RWPE2 (cell line): ENCODE results near the gene SCGB1A1.

ENCODE experiments used
- ATAC-seq: fragments of 200-7000 bp; cut with Tn5 transposase; 3 replicates; pipeline ENCODE4 v1.9.1; 2021; ENCODE audit warnings: low read depth
- DNase-seq: peaks from one replicate; pipeline ENCODE4 v3.0.0-alpha.2; 2020; ENCODE audit warnings: low spot score
- H3K27ac ChIP-seq: fragments of 450-650 bp; 2 replicates; pipeline ENCODE4 v1.5.1; 2017; ENCODE audit warnings: mild to moderate bottlenecking; ENCODE audit not compliant: poor library complexity, severe bottlenecking
- H3K27me3 ChIP-seq: fragments of 250-450 bp; sonication (Bioruptor Pico); 2 replicates; pipeline ENCODE4 v1.5.1; 2021; ENCODE audit warnings: mild to moderate bottlenecking, moderate library complexity; ENCODE audit not compliant: insufficient read depth, poor library complexity, severe bottlenecking
- H3K36me3 ChIP-seq: fragments of 250-450 bp; sonication (Bioruptor Pico); 2 replicates; pipeline ENCODE4 v1.5.1; 2020; ENCODE audit warnings: low read depth, mild to moderate bottlenecking, moderate library complexity
- H3K4me1 ChIP-seq: fragments of 250-450 bp; sonication (Bioruptor Pico); 2 replicates; pipeline ENCODE4 v1.5.1; 2021; ENCODE audit warnings: mild to moderate bottlenecking, moderate library complexity; ENCODE audit not compliant: insufficient read depth, poor library complexity, severe bottlenecking
- H3K4me3 ChIP-seq: fragments of 250-450 bp; sonication (Bioruptor Pico); 2 replicates; pipeline ENCODE4 v1.5.1; 2021; ENCODE audit warnings: mild to moderate bottlenecking, moderate library complexity; ENCODE audit not compliant: severe bottlenecking
- H3K9me3 ChIP-seq: fragments of 250-450 bp; sonication (Bioruptor Pico); 2 replicates; pipeline ENCODE4 v1.5.1; 2021; ENCODE audit warnings: mild to moderate bottlenecking, moderate library complexity; ENCODE audit not compliant: severe bottlenecking
- CTCF ChIP-seq: fragments of 450-650 bp; IDR thresholded peaks from one replicate; pipeline ENCODE4 v1.5.1; 2017; ENCODE audit warnings: mild to moderate bottlenecking, moderate library complexity; ENCODE audit not compliant: poor library complexity, severe bottlenecking

SCGB1A1 gene

DNA sequence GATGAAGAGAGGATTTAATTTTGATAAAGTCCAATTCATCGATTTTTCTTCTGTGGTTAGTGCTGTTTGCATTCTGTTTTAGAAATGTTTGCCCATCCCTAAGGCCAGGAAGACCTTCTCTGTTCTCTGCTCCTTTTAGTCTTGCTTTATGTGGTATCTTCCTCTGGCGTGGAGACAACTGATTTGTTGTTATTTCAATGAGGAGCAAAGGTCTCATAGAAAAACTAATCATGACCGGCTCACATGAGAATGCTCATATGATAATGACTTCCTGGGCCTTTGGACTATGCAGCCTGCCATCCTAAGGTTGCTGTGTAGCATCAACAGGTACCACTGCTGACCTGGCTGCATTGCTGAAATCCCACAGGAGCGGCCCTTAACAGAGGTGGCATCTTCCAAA, 19.8 kb downstream of the SCGB1A1 start:
- TF ChIP-seq CTCF: no peak
- no peak overlapping the region for H3K4me3 ChIP-seq
- no peaks in the 10 kb centered on the region for H3K36me3 ChIP-seq
- H3K9me3 ChIP-seq: no peaks in the 10 kb centered on the region
- DNase-seq (no peak), ATAC-seq (no peak)
- no peaks in the 10 kb centered on the region for H3K4me1 ChIP-seq
- no peaks in the 10 kb centered on the region for H3K27me3 ChIP-seq
- H3K27ac ChIP-seq: no peak overlapping the region

DNA sequence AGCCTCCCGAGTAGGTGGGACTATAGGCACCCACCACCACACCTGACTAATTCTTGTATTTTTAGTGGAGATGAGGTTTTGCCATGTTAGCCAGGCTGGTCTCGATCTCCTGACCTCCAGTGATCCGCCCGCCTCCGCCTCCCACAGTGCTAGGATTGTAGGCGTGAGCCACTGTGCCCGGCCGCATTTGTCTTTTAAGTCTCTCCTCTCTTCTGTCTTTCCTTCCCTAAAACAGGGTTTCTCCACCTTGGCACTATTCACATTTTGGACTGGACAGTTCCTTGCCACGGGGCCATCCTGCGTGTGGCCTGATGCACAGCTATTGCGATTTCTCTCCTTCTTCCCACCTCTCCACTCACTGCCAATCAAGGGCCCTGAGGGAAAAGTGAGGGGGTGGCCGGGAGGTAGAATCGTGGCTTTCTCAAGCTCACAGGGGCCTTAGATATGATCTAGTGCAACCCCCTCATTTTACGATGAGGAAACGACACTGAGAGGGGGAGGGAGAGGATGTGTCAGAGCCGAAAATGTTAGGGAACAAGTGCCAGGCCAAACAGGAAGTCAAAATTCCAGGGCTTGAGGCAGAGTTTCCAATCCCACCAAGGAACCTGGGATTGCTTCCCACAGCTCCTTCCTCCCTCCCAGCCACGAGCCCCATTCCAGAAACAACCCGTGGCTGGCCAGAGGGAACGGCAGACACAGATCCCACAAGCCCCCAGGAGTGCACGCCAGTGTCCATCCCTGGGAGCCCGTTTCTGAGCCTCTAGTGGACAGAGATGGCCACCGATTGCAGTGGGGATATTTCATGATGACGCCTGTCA, 21.2 kb downstream of the SCGB1A1 start:
- no peak overlapping the region for H3K27ac ChIP-seq
- H3K9me3 ChIP-seq: no peaks in the 10 kb centered on the region
- H3K4me1 ChIP-seq: no peaks in the 10 kb centered on the region
- no peak for TF ChIP-seq CTCF
- H3K4me3 ChIP-seq: no peak overlapping the region
- no peaks in the 10 kb centered on the region for H3K36me3 ChIP-seq
- H3K27me3 ChIP-seq: no peaks in the 10 kb centered on the region
- DNase-seq: no peak
- no peak for ATAC-seq

DNA sequence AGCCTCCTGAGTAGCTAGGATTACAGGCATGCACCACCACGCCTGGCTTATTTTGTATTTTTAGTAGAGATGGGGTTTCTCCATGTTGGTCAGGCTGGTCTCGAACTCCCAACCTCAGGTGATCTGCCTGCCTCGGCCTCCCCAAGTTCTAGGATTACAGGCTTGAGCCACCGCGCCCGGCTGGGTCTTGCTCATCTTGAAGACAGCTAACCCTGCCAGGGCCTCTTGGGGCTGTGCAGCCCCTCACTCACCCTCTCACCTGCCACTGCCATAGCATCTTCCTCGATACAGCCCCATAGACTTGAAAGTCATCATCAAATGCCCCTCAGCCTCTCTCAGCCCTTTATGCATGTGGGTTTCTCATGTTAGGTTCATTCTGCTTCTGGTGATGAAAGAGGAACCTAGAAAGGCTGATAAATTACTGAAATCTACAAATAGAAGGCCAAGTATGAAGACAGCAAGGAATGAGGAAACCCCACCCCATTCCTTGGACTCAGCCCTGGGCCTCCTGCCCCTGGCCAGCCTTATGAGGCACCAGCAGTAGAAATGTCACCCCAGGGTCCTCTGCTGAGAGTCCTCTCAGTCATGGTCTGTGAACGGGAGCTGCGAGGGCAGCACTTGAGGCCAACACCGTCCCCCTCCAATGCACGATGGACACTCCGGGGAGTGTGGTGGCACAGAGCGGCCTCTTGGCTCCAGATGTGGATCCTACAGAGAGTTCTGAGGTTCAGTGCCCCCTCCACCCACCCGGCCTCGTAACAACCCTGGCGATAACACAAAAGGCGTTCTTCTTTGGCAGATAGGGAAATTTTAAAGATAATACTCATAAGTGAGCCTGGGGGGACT, 24.8 kb downstream of the SCGB1A1 start:
- no peaks in the 10 kb centered on the region for H3K9me3 ChIP-seq
- no peak for ATAC-seq
- H3K4me1 ChIP-seq: no peaks in the 10 kb centered on the region
- no peak for DNase-seq
- TF ChIP-seq CTCF: no peak
- no peak overlapping the region for H3K4me3 ChIP-seq
- H3K27ac ChIP-seq: no peak overlapping the region
- no peaks in the 10 kb centered on the region for H3K36me3 ChIP-seq
- no peaks in the 10 kb centered on the region for H3K27me3 ChIP-seq

- no peaks in the 10 kb centered on the region for H3K4me1 ChIP-seq
- no peak overlapping the region for H3K4me3 ChIP-seq
- DNase-seq: no peak
- no peak overlapping the region for H3K27ac ChIP-seq
- H3K36me3 ChIP-seq: no peaks in the 10 kb centered on the region
- ATAC-seq: no peak
- TF ChIP-seq CTCF: no peak
- no peaks in the 10 kb centered on the region for H3K27me3 ChIP-seq
- H3K9me3 ChIP-seq: no peaks in the 10 kb centered on the region
Measured at GRCh38 chr11:62444236-62444833, 25.5 kb downstream of the SCGB1A1 start.
